Measurements from ENCODE around the gene MUC6. TPM values are rescaled to one million over a fixed set of nuclear protein-coding genes. Genes with fewer than 3 reads are reported as not detected.

Gene MUC6
- total and polyA plus RNA-seq, 8 donors, result 0.34 to 1.0 (median 0.56) TPM; not detected in 2

DNA sequence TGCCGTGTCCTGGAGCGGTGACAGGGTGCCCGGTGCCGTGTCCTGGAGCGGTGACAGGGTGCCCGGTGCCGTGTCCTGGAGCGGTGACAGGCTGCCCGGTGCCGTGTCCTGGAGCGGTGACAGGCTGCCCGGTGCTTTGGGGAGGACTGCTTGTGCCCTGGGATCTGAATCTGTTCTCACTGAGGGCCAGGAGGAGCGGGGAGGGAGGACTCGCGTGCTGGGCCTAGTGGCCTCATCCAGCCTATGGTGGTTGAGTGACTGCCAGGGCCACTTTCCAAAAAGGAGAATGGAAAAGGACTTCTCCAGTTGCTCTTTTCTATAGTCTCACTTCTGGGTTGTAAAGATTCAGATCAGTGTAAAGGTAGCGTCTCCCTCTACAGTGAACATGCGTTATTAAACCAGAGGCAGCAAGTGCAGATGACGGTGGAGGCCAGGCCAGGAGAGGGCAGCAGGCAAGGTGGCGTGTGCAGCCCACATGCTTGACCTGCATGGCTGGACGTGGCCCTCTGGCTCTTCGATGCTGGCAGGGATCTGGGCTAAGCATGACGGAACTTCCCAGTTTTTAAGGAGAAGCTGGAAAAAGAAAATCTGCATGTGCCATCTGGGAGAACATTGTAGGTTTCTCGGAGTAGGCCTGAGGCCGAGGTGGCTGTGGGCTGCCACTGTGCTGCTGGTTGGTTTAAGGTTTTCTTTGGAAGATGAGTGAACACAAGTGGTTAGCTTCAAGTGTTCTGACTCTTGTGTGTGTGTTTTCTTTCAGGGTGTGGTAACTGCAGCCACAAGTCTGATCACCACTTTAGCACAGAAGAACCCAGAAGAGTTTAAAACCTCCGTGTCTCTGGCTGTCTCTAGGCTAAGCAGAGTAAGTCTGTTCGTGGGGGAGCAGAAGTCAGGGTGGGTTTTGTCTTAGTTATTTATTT lies 55.8 kb downstream of the MUC6 start:
- peaks cover 0 to 91% of the 10 kb centered on the region in 2 donors for H3K36me3 ChIP-seq
- no peak for TF ChIP-seq CTCF (IDR thresholded peaks at IDR 0.05)
- no peak overlapping the region for H3K4me3 ChIP-seq
- H3K27me3 ChIP-seq, result no peaks in the 10 kb centered on the region
- H3K4me1 ChIP-seq, result peaks cover 7 to 15% of the 10 kb centered on the region in 2 donors
- intact Hi-C loops (cut with DNase I), result no loop called here
- ATAC-seq, result peak; percentile 84
- no peak for DNase-seq
- no peaks in the 10 kb centered on the region for H3K9me3 ChIP-seq
- peak overlapping the region in 1 of 2 donors; percentile 33 for H3K27ac ChIP-seq

GRCh38 chr11:978781-979180 lies 57.7 kb downstream of the MUC6 start:
- DNase-seq (no peak), ATAC-seq (no peak)
- Histone ChIP-seq H3K4me1 (peaks cover 7 to 15% of the 10 kb centered on the region in 2 donors), H3K36me3 (peaks cover 0 to 90% of the 10 kb centered on the region in 2 donors), H3K27ac (no peak overlapping the region), H3K27me3 (no peaks in the 10 kb centered on the region), H3K4me3 (no peak overlapping the region), H3K9me3 (no peaks in the 10 kb centered on the region)
- intact Hi-C loops (cut with DNase I), result no loop called here
- TF ChIP-seq CTCF (IDR thresholded peaks at IDR 0.05), result no peak

DNA sequence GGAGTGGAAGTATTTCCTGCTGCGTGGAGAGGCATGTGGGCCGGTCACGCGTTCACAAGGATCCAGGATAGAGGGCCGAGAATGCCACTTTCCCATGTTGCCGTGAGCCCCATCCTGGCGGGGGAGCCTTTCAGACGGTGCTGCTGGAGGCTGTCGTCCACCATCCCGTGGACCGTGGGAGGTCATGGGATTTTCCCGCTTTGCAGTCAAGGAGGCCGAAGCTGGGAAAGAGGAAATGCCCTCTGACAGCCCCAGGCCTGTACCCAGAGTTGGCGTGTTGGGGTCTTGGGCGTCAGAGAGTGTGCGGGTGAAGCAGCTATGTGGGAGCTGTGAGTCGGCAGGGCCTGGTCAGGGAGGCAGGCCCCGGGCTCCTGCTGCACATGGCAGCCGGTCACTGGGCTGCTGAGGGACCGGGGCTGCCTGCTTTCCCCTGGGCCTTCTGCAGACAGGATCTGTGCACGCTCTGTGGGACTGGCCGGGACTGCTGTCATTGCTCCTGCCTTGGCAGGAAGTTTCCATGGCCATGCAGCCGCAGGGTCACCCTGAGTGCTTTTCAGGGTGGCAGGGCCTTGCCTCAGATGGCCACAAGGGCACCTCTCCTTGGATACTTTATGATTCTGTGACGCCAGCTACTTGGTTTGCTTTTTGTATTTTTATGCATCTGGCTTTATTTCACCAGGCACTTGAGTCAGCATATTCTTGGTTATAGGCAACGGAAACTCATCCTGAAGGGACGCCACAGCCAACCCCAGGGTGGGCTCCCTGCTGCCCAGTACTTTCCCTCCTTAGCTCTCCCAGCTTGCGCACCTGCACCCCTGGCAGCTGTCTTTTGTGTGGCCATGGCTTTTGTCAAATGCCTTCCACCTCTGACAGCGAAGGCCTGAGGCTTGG lies 58.4 kb downstream of the MUC6 start:
- Histone ChIP-seq H3K4me1 (peaks cover 7 to 15% of the 10 kb centered on the region in 2 donors), H3K27ac (no peak overlapping the region), H3K9me3 (no peaks in the 10 kb centered on the region), H3K36me3 (peaks cover 0 to 92% of the 10 kb centered on the region in 2 donors), H3K27me3 (no peaks in the 10 kb centered on the region), H3K4me3 (no peak overlapping the region)
- intact Hi-C loops (cut with DNase I), result no loop called here
- no peak for DNase-seq
- no peak for TF ChIP-seq CTCF (IDR thresholded peaks at IDR 0.05)
- ATAC-seq, result no peak

GRCh38 chr11:976431-977160 lies 59.9 kb downstream of the MUC6 start:
- no peaks in the 10 kb centered on the region for H3K27me3 ChIP-seq
- TF ChIP-seq CTCF (IDR thresholded peaks at IDR 0.05), result no peak
- no peak overlapping the region for H3K27ac ChIP-seq
- ATAC-seq, result no peak
- intact Hi-C loops (cut with DNase I), result no loop called here
- DNase-seq, result no peak
- H3K4me1 ChIP-seq, result peaks cover 7 to 15% of the 10 kb centered on the region in 2 donors
- H3K36me3 ChIP-seq, result peaks cover 5 to 92% of the 10 kb centered on the region in 2 donors
- H3K4me3 ChIP-seq, result no peak overlapping the region
- H3K9me3 ChIP-seq, result no peaks in the 10 kb centered on the region
